GM18511 (cell line): ENCODE results near the gene GNB5.

ENCODE experiments used
- ATAC-seq: cut with Tn5 transposase; IDR thresholded peaks from one replicate; pipeline ENCODE4 v1.9.1; 2021; ENCODE audit warnings: mild to moderate bottlenecking, moderate library complexity; ENCODE audit not compliant: unreplicated experiment

The GNB5 gene

GRCh38 chr15:52071570-52071969 lies 119.6 kb downstream of the GNB5 start:
- no peak for ATAC-seq

GRCh38 chr15:52069559-52069958 lies 121.6 kb downstream of the GNB5 start:
- ATAC-seq = no peak

- ATAC-seq = no peak
These were observed 123.1 kb downstream of the GNB5 start for GRCh38 chr15:52068004-52068615.

GRCh38 chr15:52067545-52067926 lies 123.7 kb downstream of the GNB5 start:
- no peak for ATAC-seq

- ATAC-seq = no peak
These were observed 124.2 kb downstream of the GNB5 start for GRCh38 chr15:52066842-52067544.
